GM23338 (cell line): ENCODE measurements around the gene AFF3. TPM values are rescaled to one million over a fixed set of nuclear protein-coding genes. Genes with fewer than 3 reads are reported as not detected.

ENCODE experiments used
- ATAC-seq: fragments of 200-7000 bp; cut with Tn5 transposase; 3 replicates; pipeline ENCODE4 v1.9.1; 2020
- DNase-seq: peaks from one replicate; pipeline ENCODE4 v3.0.0-alpha.2; 2015; ENCODE audit warnings: low spot score
- H2AFZ ChIP-seq: fragments of 200-600 bp; sonication (generic); 2 replicates; pipeline ENCODE4 v1.8.0; 2016; ENCODE audit warnings: antibody characterized with exemption, mild to moderate bottlenecking, moderate library complexity
- H3F3A ChIP-seq: fragments of 200-600 bp; sonication (generic); replicated peaks from 2 replicates; pipeline ENCODE4 v1.8.0; 2017; ENCODE audit warnings: antibody characterized with exemption, mixed run types, low read depth
- H3K27ac ChIP-seq: fragments of 200-600 bp; sonication (generic); 2 replicates; pipeline ENCODE4 v1.6.1; 2016; ENCODE audit warnings: low read depth
- H3K27me3 ChIP-seq: fragments of 200-600 bp; sonication (generic); 2 replicates; pipeline ENCODE4 v1.8.0; 2016; ENCODE audit warnings: mild to moderate bottlenecking, mixed run types, moderate library complexity; ENCODE audit not compliant: insufficient read depth
- H3K36me3 ChIP-seq: fragments of 200-600 bp; sonication (generic); 2 replicates; pipeline ENCODE4 v1.8.0; 2016; ENCODE audit warnings: mild to moderate bottlenecking; ENCODE audit not compliant: insufficient read depth
- H3K4me1 ChIP-seq: fragments of 200-600 bp; sonication (generic); 2 replicates; pipeline ENCODE4 v1.8.0; 2016; ENCODE audit warnings: mild to moderate bottlenecking, moderate library complexity; ENCODE audit not compliant: insufficient read depth
- H3K4me2 ChIP-seq: fragments of 200-600 bp; sonication (generic); 2 replicates; pipeline ENCODE4 v1.7.1; 2017; ENCODE audit warnings: mixed run types
- H3K4me3 ChIP-seq: fragments of 200-600 bp; sonication (generic); 2 replicates; pipeline ENCODE4 v1.6.1; 2016; ENCODE audit warnings: mixed run types
- H3K79me2 ChIP-seq: fragments of 200-600 bp; sonication (generic); replicated peaks from 2 replicates; pipeline ENCODE4 v1.8.0; 2017; ENCODE audit warnings: mild to moderate bottlenecking; ENCODE audit not compliant: insufficient read depth
- H3K9me2 ChIP-seq: fragments of 200-600 bp; sonication (generic); 2 replicates; pipeline ENCODE4 v1.8.0; 2017; ENCODE audit not compliant: insufficient read depth
- H4K20me1 ChIP-seq: fragments of 200-600 bp; sonication (generic); replicated peaks from 2 replicates; pipeline ENCODE4 v1.8.0; 2017; ENCODE audit warnings: mild to moderate bottlenecking; ENCODE audit not compliant: insufficient read depth
- H3K27ac Mint-ChIP-seq: 2 replicates; pipeline ENCODE4 v1.8.0; 2020; ENCODE audit warnings: inconsistent platforms, mild to moderate bottlenecking, moderate library complexity, mixed read lengths
- H3K27me3 Mint-ChIP-seq: 3 replicates; pipeline ENCODE4 v1.8.0; 2022; ENCODE audit warnings: low read depth, mild to moderate bottlenecking, moderate library complexity, mixed read lengths, inconsistent platforms; ENCODE audit not compliant: insufficient read depth, poor library complexity
- H3K36me3 Mint-ChIP-seq: 3 replicates; pipeline ENCODE4 v1.8.0; 2021; ENCODE audit warnings: low read depth, mild to moderate bottlenecking, inconsistent platforms, moderate library complexity, mixed read lengths
- H3K4me1 Mint-ChIP-seq: 3 replicates; pipeline ENCODE4 v1.8.0; 2020; ENCODE audit warnings: mild to moderate bottlenecking, inconsistent platforms, mixed read lengths
- H3K4me3 Mint-ChIP-seq: 3 replicates; pipeline ENCODE4 v1.8.0; 2021; ENCODE audit warnings: moderate library complexity, mild to moderate bottlenecking, inconsistent platforms, mixed read lengths
- H3K9me3 Mint-ChIP-seq: 3 replicates; pipeline ENCODE4 v1.8.0; 2020; ENCODE audit warnings: moderate library complexity, mild to moderate bottlenecking, inconsistent platforms, mixed read lengths
- CREB1 ChIP-seq: fragments of 250-450 bp; sonication (Bioruptor Pico); IDR thresholded peaks from 2 replicates; pipeline ENCODE4 v1.5.0; 2020; ENCODE audit warnings: low read depth, mild to moderate bottlenecking, moderate library complexity
- CTCF ChIP-seq, 2 experiments: fragments of 200-600 bp in 1 of 2; sonication (generic) in 1 of 2; conservative IDR thresholded peaks; 2 replicates each; pipeline versions ENCODE4 v1.5.1 to v1.6.1; 2016 to 2017; ENCODE audit warnings: antibody characterized with exemption in 2 of 2, low read depth in 2 of 2, mild to moderate bottlenecking in 2 of 2, moderate library complexity in 1 of 2
- ETS1 ChIP-seq: IDR thresholded peaks from 2 replicates; pipeline ENCODE4 v1.6.1; 2016; ENCODE audit warnings: antibody characterized with exemption
- EZH2 ChIP-seq: fragments of 200-600 bp; sonication (generic); IDR thresholded peaks from one replicate; pipeline ENCODE4 v1.8.0; 2017; ENCODE audit warnings: antibody characterized with exemption, mild to moderate bottlenecking, low read depth; ENCODE audit not compliant: unreplicated experiment
- EZH2phosphoT487 ChIP-seq: fragments of 200-600 bp; sonication (generic); IDR thresholded peaks from one replicate; pipeline ENCODE4 v1.8.1; 2018; ENCODE audit warnings: antibody characterized with exemption; ENCODE audit not compliant: unreplicated experiment
- JUNB ChIP-seq: IDR thresholded peaks from one replicate; pipeline ENCODE4 v1.6.1; 2016; ENCODE audit warnings: antibody characterized with exemption; ENCODE audit not compliant: unreplicated experiment
- NANOG ChIP-seq: IDR thresholded peaks from 2 replicates; pipeline ENCODE4 v1.6.1; 2016; ENCODE audit warnings: antibody characterized with exemption, borderline replicate concordance
- POLR2AphosphoS5 ChIP-seq: IDR thresholded peaks from 2 replicates; pipeline ENCODE4 v1.6.1; 2016; ENCODE audit warnings: antibody characterized with exemption, low read depth
- REST ChIP-seq: IDR thresholded peaks from one replicate; pipeline ENCODE4 v1.6.1; 2018; ENCODE audit warnings: antibody characterized with exemption; ENCODE audit not compliant: unreplicated experiment
- STAT1 ChIP-seq: IDR thresholded peaks from one replicate; pipeline ENCODE4 v1.6.1; 2016; ENCODE audit warnings: antibody characterized with exemption; ENCODE audit not compliant: unreplicated experiment
- ZNF114 ChIP-seq: fragments of 250-450 bp; sonication (Bioruptor Pico); IDR thresholded peaks from 2 replicates; pipeline ENCODE4 v1.5.0; 2020; ENCODE audit warnings: mild to moderate bottlenecking, moderate library complexity
- ZNF331 ChIP-seq: fragments of 250-450 bp; sonication (Bioruptor Pico); IDR thresholded peaks from 2 replicates; pipeline ENCODE4 v1.5.0; 2020; ENCODE audit warnings: low read depth, mild to moderate bottlenecking, moderate library complexity
- ZNF462 ChIP-seq: fragments of 250-450 bp; sonication (Bioruptor Pico); IDR thresholded peaks from 2 replicates; pipeline ENCODE4 v1.5.0; 2020; ENCODE audit warnings: mild to moderate bottlenecking, moderate library complexity
- polyA plus RNA-seq: library from polyadenylated mRNA; unstranded; fragments of >200 nt; fragmentation: Nextera tagmentation; extraction: Ambion mirVana; gene quantifications from 2 replicates; pipeline ENCODE4 v1.2.1, GENCODE V29; 2016
- total RNA-seq: library from RNA; depleted of rRNA; stranded (reverse); fragments of >200 nt; shearing (Covaris generic); gene quantifications from 2 replicates; pipeline ENCODE4 v1.2.3, GENCODE V29; 2014

The AFF3 gene
- total and polyA plus RNA-seq, 2 experiments from 2014 or later, result 0.73 to 1.4 TPM

- no peak for TF ChIP-seq STAT1
- TF ChIP-seq ZNF114 (CRISPR knock-in tag), result no peak
- TF ChIP-seq CREB1 (CRISPR knock-in tag), result no peak
- no peak for TF ChIP-seq ETS1
- TF ChIP-seq EZH2phosphoT487, result no peak
- TF ChIP-seq JUNB, result no peak
- no peak for TF ChIP-seq NANOG
- no peak for TF ChIP-seq CTCF (conservative IDR thresholded peaks at IDR 0.05; ENCODE audit: low read depth in 2 of 2)
- TF ChIP-seq POLR2AphosphoS5, result no peak
- no peak for TF ChIP-seq ZNF462 (CRISPR knock-in tag)
- no peak for TF ChIP-seq EZH2
- no peak for TF ChIP-seq REST
- TF ChIP-seq ZNF331 (CRISPR knock-in tag), result no peak
- no peaks in the 10 kb centered on the region; the same call in 1 of the 2 replicates for H3K9me2 ChIP-seq
- DNase-seq (no peak), ATAC-seq (no peak)
- H3K4me3 Mint-ChIP-seq, result no peak overlapping the region
- H3K27me3 Mint-ChIP-seq, result no peaks in the 10 kb centered on the region
- no peaks in the 10 kb centered on the region for H3K36me3 Mint-ChIP-seq
- no peak overlapping the region for H3K27ac ChIP-seq
- H2AFZ ChIP-seq, result no peak overlapping the region
- no peak overlapping the region for H3K4me2 ChIP-seq
- H3K36me3 ChIP-seq, result no peaks in the 10 kb centered on the region
- H3F3A ChIP-seq, result no peaks in the 10 kb centered on the region
- no peaks in the 10 kb centered on the region for H4K20me1 ChIP-seq
- H3K79me2 ChIP-seq, result no peaks in the 10 kb centered on the region
- no peak overlapping the region for H3K27ac Mint-ChIP-seq
- no peak overlapping the region for H3K4me3 ChIP-seq
- H3K27me3 ChIP-seq, result no peaks in the 10 kb centered on the region
- no peaks in the 10 kb centered on the region; the same call in 2 of the 3 replicates for H3K9me3 Mint-ChIP-seq
- H3K4me1 ChIP-seq, result no peaks in the 10 kb centered on the region
- no peaks in the 10 kb centered on the region for H3K4me1 Mint-ChIP-seq
Observed at GRCh38 chr2:99509387-99509786, 633.0 kb downstream of the AFF3 start.
